ENCODE measurements around the gene OTOG.

DNA sequence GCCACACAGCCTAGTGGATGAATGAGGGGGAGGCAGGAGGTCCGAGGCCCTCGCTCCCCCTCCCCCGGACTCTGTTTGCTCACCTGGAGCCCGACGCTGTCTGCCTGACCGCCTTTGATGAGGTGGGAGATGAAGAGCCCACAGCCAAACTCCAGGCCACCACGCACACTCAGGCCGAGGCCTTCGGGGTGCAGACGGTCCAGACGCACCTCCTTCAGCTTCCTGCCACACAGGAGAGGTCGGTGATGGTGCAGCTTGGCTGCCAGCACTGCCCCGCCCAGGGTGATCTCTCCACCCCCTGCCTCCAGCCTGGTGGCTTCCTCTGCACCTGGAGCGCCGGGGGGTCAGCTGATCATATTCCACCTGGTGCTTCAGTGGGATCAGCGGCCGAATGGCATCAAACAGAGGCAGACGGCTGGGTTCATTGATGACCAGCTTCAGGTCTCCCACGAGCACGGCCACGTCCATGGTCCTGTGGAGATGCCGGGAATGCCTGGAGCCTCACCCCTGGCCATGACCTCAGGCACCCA, 15.9 kb upstream of the OTOG start:
- TF ChIP-seq, protein P1, sequence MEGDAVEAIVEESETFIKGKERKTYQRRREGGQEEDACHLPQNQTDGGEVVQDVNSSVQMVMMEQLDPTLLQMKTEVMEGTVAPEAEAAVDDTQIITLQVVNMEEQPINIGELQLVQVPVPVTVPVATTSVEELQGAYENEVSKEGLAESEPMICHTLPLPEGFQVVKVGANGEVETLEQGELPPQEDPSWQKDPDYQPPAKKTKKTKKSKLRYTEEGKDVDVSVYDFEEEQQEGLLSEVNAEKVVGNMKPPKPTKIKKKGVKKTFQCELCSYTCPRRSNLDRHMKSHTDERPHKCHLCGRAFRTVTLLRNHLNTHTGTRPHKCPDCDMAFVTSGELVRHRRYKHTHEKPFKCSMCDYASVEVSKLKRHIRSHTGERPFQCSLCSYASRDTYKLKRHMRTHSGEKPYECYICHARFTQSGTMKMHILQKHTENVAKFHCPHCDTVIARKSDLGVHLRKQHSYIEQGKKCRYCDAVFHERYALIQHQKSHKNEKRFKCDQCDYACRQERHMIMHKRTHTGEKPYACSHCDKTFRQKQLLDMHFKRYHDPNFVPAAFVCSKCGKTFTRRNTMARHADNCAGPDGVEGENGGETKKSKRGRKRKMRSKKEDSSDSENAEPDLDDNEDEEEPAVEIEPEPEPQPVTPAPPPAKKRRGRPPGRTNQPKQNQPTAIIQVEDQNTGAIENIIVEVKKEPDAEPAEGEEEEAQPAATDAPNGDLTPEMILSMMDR (IDR thresholded peaks at IDR 0.05): no peak
- no peak for TF ChIP-seq ZFX (IDR thresholded peaks at IDR 0.05; ENCODE audit: borderline replicate concordance)

Data from 22Rv1 (cell line).